Calu3 (cell line): ENCODE data around the gene PYGO2. TPM values are rescaled to one million over a fixed set of nuclear protein-coding genes. Genes with fewer than 3 reads are reported as not detected.

Experiments used
- BruUV-seq: library from RNA; stranded (reverse); fragments of 400-500 nt; replicated peaks from 2 replicates; lab custom pipeline; 2021; lab: Mats Ljungman, UMichigan
- CTCF ChIA-PET: fragments of 300-600 bp; sonication (Branson Sonifier 250); formaldehyde crosslinking; loops from one replicate; lab custom pipeline; 2022; ENCODE audit warnings: antibody characterized with exemption; lab: Charles Lee
- DNase-seq: peaks from one replicate; pipeline ENCODE4 v3.0.0; 2022
- H3K27ac Mint-ChIP-seq: one replicate; pipeline ENCODE4 v1.8.0; 2022; ENCODE audit warnings: mixed read lengths; ENCODE audit not compliant: unreplicated experiment
- H3K27me3 Mint-ChIP-seq: one replicate; pipeline ENCODE4 v1.8.0; 2022; ENCODE audit warnings: mixed read lengths; ENCODE audit not compliant: unreplicated experiment
- H3K36me3 Mint-ChIP-seq: one replicate; pipeline ENCODE4 v1.8.0; 2022; ENCODE audit warnings: mild to moderate bottlenecking, moderate library complexity, mixed read lengths; ENCODE audit not compliant: insufficient read depth, unreplicated experiment
- H3K4me1 Mint-ChIP-seq: one replicate; pipeline ENCODE4 v1.8.0; 2022; ENCODE audit warnings: mild to moderate bottlenecking, low read depth, mixed read lengths; ENCODE audit not compliant: unreplicated experiment
- H3K4me3 Mint-ChIP-seq: one replicate; pipeline ENCODE4 v1.8.0; 2022; ENCODE audit warnings: mild to moderate bottlenecking, low read depth, moderate library complexity, mixed read lengths; ENCODE audit not compliant: unreplicated experiment
- H3K9me3 Mint-ChIP-seq: one replicate; pipeline ENCODE4 v1.8.0; 2022; ENCODE audit warnings: low read depth, mixed read lengths; ENCODE audit not compliant: unreplicated experiment
- CTCF ChIP-seq: fragments of 200-600 bp; IDR thresholded peaks from one replicate; pipeline ENCODE4 v1.8.0; 2022; ENCODE audit warnings: antibody characterized with exemption; ENCODE audit not compliant: unreplicated experiment
- intact Hi-C: fragments of 100-400 bp; cut with micrococcal nuclease; formaldehyde crosslinking; loops from one replicate; pipeline ENCODE4 v1.10.0; 2022; ENCODE audit not compliant: unreplicated experiment
- total RNA-seq: library from RNA; stranded (reverse); gene quantifications from 2 replicates; pipeline ENCODE4 v1.2.3, GENCODE V29; 2022

The PYGO2 gene
- total RNA-seq, 1 experiment from 2014 or later: 45.6 TPM

GRCh38 chr1:154951901-154952657 is 9.5 kb downstream of the PYGO2 start:
- no TSS peak for BruUV-seq
- H3K27me3 Mint-ChIP-seq: no peaks in the 10 kb centered on the region
- DNase-seq: no peak
- H3K4me3 Mint-ChIP-seq: no peak overlapping the region
- H3K36me3 Mint-ChIP-seq: peaks cover 44% of the 10 kb centered on the region
- TF ChIP-seq CTCF: no peak
- peaks cover 17% of the 10 kb centered on the region for H3K4me1 Mint-ChIP-seq
- no peaks in the 10 kb centered on the region for H3K9me3 Mint-ChIP-seq
- CTCF ChIA-PET: interaction anchor here (0.6 kb wide), 1 partner anchor 537 kb away, joined by 3 read pairs; no protein-coding TSS in a partner anchor
- intact Hi-C loops: no loop called here
- no peak overlapping the region for H3K27ac Mint-ChIP-seq

GRCh38 chr1:154948079-154948478 is 13.5 kb downstream of the PYGO2 start:
- intact Hi-C loops: no loop called here
- Mint-ChIP-seq H3K27ac (no peak overlapping the region), H3K27me3 (no peaks in the 10 kb centered on the region), H3K4me1 (peaks cover 8% of the 10 kb centered on the region), H3K36me3 (peaks cover 23% of the 10 kb centered on the region), H3K9me3 (no peaks in the 10 kb centered on the region), H3K4me3 (no peak overlapping the region)
- TF ChIP-seq CTCF: no peak
- BruUV-seq: no TSS peak
- no peak for DNase-seq
- CTCF ChIA-PET: no interaction called here

GRCh38 chr1:154945962-154946850 is 15.4 kb downstream of the PYGO2 start:
- no peak overlapping the region for H3K4me3 Mint-ChIP-seq
- no TSS peak for BruUV-seq
- CTCF ChIA-PET: no interaction called here
- H3K9me3 Mint-ChIP-seq: no peaks in the 10 kb centered on the region
- H3K27me3 Mint-ChIP-seq: no peaks in the 10 kb centered on the region
- DNase-seq: no peak
- H3K4me1 Mint-ChIP-seq: peaks cover 8% of the 10 kb centered on the region
- intact Hi-C loops: no loop called here
- peaks cover 12% of the 10 kb centered on the region for H3K36me3 Mint-ChIP-seq
- TF ChIP-seq CTCF: no peak
- no peak overlapping the region for H3K27ac Mint-ChIP-seq

GRCh38 chr1:154945160-154945961 is 16.2 kb downstream of the PYGO2 start:
- BruUV-seq: no TSS peak
- H3K27ac Mint-ChIP-seq: no peak overlapping the region
- CTCF ChIA-PET: interaction anchor here (1.0 kb wide), 1 partner anchor 9 kb away, joined by 3 read pairs; the partner anchor contains the start of gene PMVK
- peaks cover 14% of the 10 kb centered on the region for H3K4me1 Mint-ChIP-seq
- TF ChIP-seq CTCF: no peak
- intact Hi-C loops: no loop called here
- DNase-seq: no peak
- H3K9me3 Mint-ChIP-seq: no peaks in the 10 kb centered on the region
- no peak overlapping the region for H3K4me3 Mint-ChIP-seq
- H3K36me3 Mint-ChIP-seq: peaks cover 12% of the 10 kb centered on the region
- no peaks in the 10 kb centered on the region for H3K27me3 Mint-ChIP-seq
